ENCODE measurements around the gene POU6F1. TPM values are rescaled to one million over a fixed set of nuclear protein-coding genes. Genes with fewer than 3 reads are reported as not detected.
"Not testable (repeated sequence)": the region's sequence is repeated elsewhere in the genome, so short reads cannot be mapped to it uniquely, and the experiment has no call there.

The POU6F1 gene
- total RNA-seq, 1 experiment from 2014 or later, result 5.3 TPM

- DNase-seq, result no peak
- Mint-ChIP-seq H3K9me3 (ENCODE audit: unreplicated experiment) (no peaks in the 10 kb centered on the region), H3K4me3 (ENCODE audit: unreplicated experiment) (no peak overlapping the region), H3K4me1 (ENCODE audit: low read depth, unreplicated experiment) (peaks cover 20% of the 10 kb centered on the region), H3K36me3 (ENCODE audit: insufficient read depth, unreplicated experiment) (peaks cover 9% of the 10 kb centered on the region), H3K27me3 (ENCODE audit: insufficient read depth, unreplicated experiment) (no peaks in the 10 kb centered on the region), H3K27ac (ENCODE audit: unreplicated experiment) (no peak overlapping the region)
- intact Hi-C loops (cut with micrococcal nuclease; ENCODE audit: unreplicated experiment), result no loop called here
- ChIA-PET CTCF (no interaction called here), POLR2A (no interaction called here)
- no peak overlapping the region for H3K4me3 ChIP-seq (ENCODE audit: low read depth, low read length)
- no peaks in the 10 kb centered on the region for H3K36me3 ChIP-seq (ENCODE audit: control insufficient read depth, insufficient read depth, low read length)
- H3K9me3 ChIP-seq, result no peaks in the 10 kb centered on the region
- no TSS peak for BruUV-seq (replicated peaks)
- no peaks in the 10 kb centered on the region for H3K27me3 ChIP-seq (replicated peaks; ENCODE audit: control insufficient read depth, insufficient read depth, low read length)
- no peak for TF ChIP-seq CTCF (IDR thresholded peaks at IDR 0.05; ENCODE audit: insufficient read depth in 1 of 2, low read depth in 1 of 2, low read length in 1 of 2, severe bottlenecking in 1 of 2, unreplicated experiment in 1 of 2)
- H3K4me1 ChIP-seq, result peaks cover 6% of the 10 kb centered on the region; the same call in 1 of the 2 replicates
These were observed 4.6 kb upstream of the POU6F1 start for GRCh38 chr12:51222461-51222860.

GRCh38 chr12:51219857-51220256 is 2.0 kb upstream of the POU6F1 start:
- Mint-ChIP-seq H3K4me1 (ENCODE audit: low read depth, unreplicated experiment) (peaks cover 20% of the 10 kb centered on the region), H3K4me3 (ENCODE audit: unreplicated experiment) (peak overlapping the region; percentile 76)
- H3K9me3 ChIP-seq; POLR2A ChIA-PET; H3K27me3 ChIP-seq (replicated peaks; ENCODE audit: control insufficient read depth, insufficient read depth, low read length); BruUV-seq (replicated peaks); H3K4me1 ChIP-seq; H3K27ac Mint-ChIP-seq (ENCODE audit: unreplicated experiment); H3K4me3 ChIP-seq (ENCODE audit: low read depth, low read length); H3K36me3 ChIP-seq (ENCODE audit: control insufficient read depth, insufficient read depth, low read length); CTCF ChIA-PET; H3K27me3 Mint-ChIP-seq (ENCODE audit: insufficient read depth, unreplicated experiment); H3K36me3 Mint-ChIP-seq (ENCODE audit: insufficient read depth, unreplicated experiment); DNase-seq; H3K9me3 Mint-ChIP-seq (ENCODE audit: unreplicated experiment): not testable (repeated sequence)
- intact Hi-C loops (cut with micrococcal nuclease; ENCODE audit: unreplicated experiment), result loop anchor here (2.0 kb wide), 2 partner anchors 21 to 171 kb away; partner anchors contain the start of gene LETMD1

- Mint-ChIP-seq H3K9me3 (ENCODE audit: unreplicated experiment) (no peaks in the 10 kb centered on the region), H3K27ac (ENCODE audit: unreplicated experiment) (peak overlapping the region; percentile 94), H3K4me3 (ENCODE audit: unreplicated experiment) (peak overlapping the region; percentile 76), H3K4me1 (ENCODE audit: low read depth, unreplicated experiment) (peaks cover 20% of the 10 kb centered on the region), H3K36me3 (ENCODE audit: insufficient read depth, unreplicated experiment) (peaks cover 9% of the 10 kb centered on the region), H3K27me3 (ENCODE audit: insufficient read depth, unreplicated experiment) (no peaks in the 10 kb centered on the region)
- Histone ChIP-seq H3K9me3 (no peaks in the 10 kb centered on the region), H3K27me3 (replicated peaks; ENCODE audit: control insufficient read depth, insufficient read depth, low read length) (no peaks in the 10 kb centered on the region), H3K4me1 (peaks cover 6% of the 10 kb centered on the region; the same call in 1 of the 2 replicates), H3K4me3 (ENCODE audit: low read depth, low read length) (peak overlapping the region; percentile 89), H3K36me3 (ENCODE audit: control insufficient read depth, insufficient read depth, low read length) (no peaks in the 10 kb centered on the region; the same call in 1 of the 2 replicates)
- POLR2A ChIA-PET, result interaction anchor here (0.6 to 2.6 kb wide), 5 partner anchors 19 to 136 kb away, joined by 3 to 39 read pairs (median 6); partner anchors contain the start of genes CSRNP2 and DAZAP2
- TF ChIP-seq CTCF (IDR thresholded peaks at IDR 0.05; ENCODE audit: insufficient read depth in 1 of 2, low read depth in 1 of 2, low read length in 1 of 2, severe bottlenecking in 1 of 2, unreplicated experiment in 1 of 2), result no peak
- no TSS peak for BruUV-seq (replicated peaks)
- intact Hi-C loops (cut with micrococcal nuclease; ENCODE audit: unreplicated experiment), result loop anchor here (2.0 kb wide), 2 partner anchors 21 to 171 kb away; partner anchors contain the start of gene LETMD1
- no peak for DNase-seq
- CTCF ChIA-PET, result interaction anchor here (0.7 to 2.8 kb wide), 7 partner anchors 9 to 171 kb away, joined by 3 to 26 read pairs (median 5); partner anchors contain the start of genes DAZAP2 and LETMD1
These were observed 1.5 kb upstream of the POU6F1 start for GRCh38 chr12:51219322-51219721.

Measured in Caco-2 (cell line).